OCI-LY1 (cell line): Measurements from ENCODE around the gene TRABD2A.

Experiments used
- CTCF ChIP-seq: fragments of 200-600 bp; sonication (generic), shearing (Covaris generic); IDR thresholded peaks from 2 replicates; pipeline ENCODE4 v1.5.1; 2017; ENCODE audit warnings: mild to moderate bottlenecking, antibody characterized with exemption, low read length, moderate library complexity, mixed read lengths
- EZH2 ChIP-seq: fragments of 200-600 bp; sonication (generic), shearing (Covaris generic); IDR thresholded peaks from 2 replicates; pipeline ENCODE4 v1.8.0; 2017; ENCODE audit warnings: borderline replicate concordance, mixed run types, mild to moderate bottlenecking, antibody characterized with exemption, low read length, moderate library complexity, mixed read lengths

- TF ChIP-seq CTCF = no peak
- TF ChIP-seq EZH2 = no peak
Measured at GRCh38 chr2:84906900-84907714, 26.2 kb upstream of the TRABD2A start.
